PFSK-1 (cell line): ENCODE data around the gene NOXO1.

Source experiments
- POLR2AphosphoS5 ChIP-seq: IDR thresholded peaks from 2 replicates; pipeline ENCODE4 v1.6.1; 2012; ENCODE audit warnings: low read depth, mild to moderate bottlenecking, control low read depth, low read length, moderate library complexity
- REST ChIP-seq, 2 experiments: IDR thresholded peaks; 2 replicates each; pipeline versions ENCODE4 v1.6.1 to v1.8.0; 2011 to 2012; ENCODE audit warnings: low read depth in 2 of 2, low read length in 2 of 2, control low read depth in 1 of 2, inconsistent platforms in 1 of 2, mild to moderate bottlenecking in 1 of 2, moderate library complexity in 1 of 2; ENCODE audit not compliant: insufficient read depth in 1 of 2
- SIN3A ChIP-seq: IDR thresholded peaks from 2 replicates; pipeline ENCODE4 v1.6.1; 2012; ENCODE audit warnings: mild to moderate bottlenecking, low read length, moderate library complexity, borderline replicate concordance; ENCODE audit not compliant: insufficient read depth
- TAF1 ChIP-seq: IDR thresholded peaks from 2 replicates; pipeline ENCODE4 v1.6.1; 2012; ENCODE audit warnings: low read length, control low read depth, borderline replicate concordance; ENCODE audit not compliant: insufficient read depth

DNA sequence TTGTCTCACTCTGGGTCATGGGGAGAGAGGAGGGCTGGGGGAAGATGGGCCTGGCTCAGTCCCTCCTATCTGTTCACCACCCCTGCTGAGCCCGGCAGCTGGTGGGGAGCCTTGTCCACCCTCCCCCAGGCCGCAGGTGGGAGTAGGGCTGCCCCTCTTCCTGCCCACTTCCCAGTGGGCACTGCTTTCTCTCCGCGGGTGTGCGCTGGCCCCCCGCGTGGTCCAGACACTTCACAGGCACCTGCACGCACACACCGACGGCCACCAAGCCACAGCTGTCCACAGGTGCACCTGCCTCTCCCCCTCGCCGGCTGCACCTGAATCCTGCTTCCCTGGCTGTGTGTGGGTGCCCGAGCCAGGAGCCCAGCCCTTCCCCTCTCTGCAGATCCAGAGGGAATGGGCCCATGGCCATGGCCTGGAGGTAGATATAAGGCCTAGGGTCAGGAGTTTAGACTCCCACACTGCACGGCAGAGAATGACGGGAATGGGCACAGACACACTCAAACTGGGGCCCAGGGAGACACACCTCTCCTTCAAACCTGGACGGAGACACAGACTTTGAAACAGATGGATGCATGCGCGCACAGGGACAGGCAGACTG is 47.5 kb upstream of the NOXO1 start:
- TF ChIP-seq REST (IDR thresholded peaks at IDR 0.05; ENCODE audit: insufficient read depth in 1 of 2, low read depth in 2 of 2, low read length in 2 of 2) (no peak), POLR2AphosphoS5 (no peak), SIN3A (no peak), TAF1 (no peak)
